HL-60/S4 treated with retinoic acid at 250 ng/mL for 4 days and 3 days (cell line): ENCODE results near the gene CADM3.

Source experiments
- in situ Hi-C: fragments of 300-500 bp; cut with MboI; formaldehyde crosslinking; loops from 2 replicates; pipeline ENCODE4 v1.7.0; 2022; ENCODE audit warnings: low sequenced_read_pairs

CADM3 gene

DNA sequence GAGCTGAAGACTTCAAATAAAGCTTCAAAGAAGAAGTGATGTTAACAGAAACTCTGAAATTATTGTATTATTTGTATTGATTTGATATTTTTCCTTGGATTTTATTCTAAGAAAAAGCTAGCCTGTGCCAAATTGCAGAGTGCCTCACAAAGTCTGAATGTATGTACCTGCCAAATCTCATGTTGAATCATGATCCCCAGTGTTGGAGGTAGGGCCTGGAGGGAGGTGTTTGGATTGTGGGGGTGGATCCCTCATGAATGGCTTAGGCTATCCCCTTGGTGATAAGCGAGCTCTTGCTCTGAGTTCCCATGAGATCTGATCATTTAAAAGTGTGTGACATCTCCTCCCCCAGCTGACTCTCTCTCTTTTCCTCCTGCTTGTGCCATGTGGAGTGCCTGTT lies 76.9 kb downstream of the CADM3 start:
- in situ Hi-C loops = no loop called here

DNA sequence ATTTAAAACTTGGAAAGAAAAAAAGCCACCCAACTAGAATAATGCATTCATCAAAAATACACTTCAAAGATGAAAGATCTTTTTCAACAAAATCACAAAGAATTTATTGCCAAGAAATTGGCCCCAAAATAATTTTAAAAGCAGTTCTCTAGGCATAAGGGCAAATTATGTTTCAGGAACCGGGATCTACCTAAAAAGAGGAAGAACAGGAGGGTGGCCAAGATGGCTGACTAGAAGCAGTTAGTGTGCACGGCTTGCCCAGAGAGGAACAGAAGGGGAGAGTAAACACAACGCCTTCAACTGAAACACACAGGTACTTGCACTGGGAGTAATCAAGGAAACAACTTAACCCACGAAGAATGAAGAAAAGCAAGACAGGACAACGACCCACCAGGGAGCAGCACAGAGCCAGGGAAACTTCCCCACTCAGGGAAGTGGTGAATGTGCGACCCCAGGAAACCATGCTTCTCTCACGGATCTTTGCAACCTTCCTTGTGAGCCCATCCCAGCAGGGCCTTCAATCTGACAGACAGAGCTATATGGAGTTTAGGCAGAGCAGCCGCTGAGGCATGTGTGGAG lies 79.3 kb downstream of the CADM3 start:
- in situ Hi-C loops = no loop called here
